A549 (cell line): ENCODE measurements around the gene SLC19A1.

Experiments
- BHLHE40 ChIP-seq: IDR thresholded peaks from 2 replicates; pipeline ENCODE4 v1.6.1; 2012; ENCODE audit warnings: low read depth, low read length, inconsistent platforms
- JUN ChIP-seq, 2 experiments: fragments of >200 bp; sonication (Bioruptor Twin); formaldehyde crosslinking; IDR thresholded peaks; 2 replicates in 1 of 2; 3 replicates in 1 of 2; pipeline ENCODE4 v1.6.1; 2016 to 2017
- MAZ ChIP-seq: fragments of 150-350 bp; IDR thresholded peaks from 2 replicates; pipeline ENCODE4 v1.6.1; 2014; ENCODE audit warnings: antibody characterized with exemption, low read depth, low read length, borderline replicate concordance
- MYC ChIP-seq: IDR thresholded peaks from 2 replicates; pipeline ENCODE4 v1.6.1; 2012; ENCODE audit warnings: mild to moderate bottlenecking, inconsistent platforms, low read length, improper control_type of control experiment, borderline replicate concordance
- POLR2A ChIP-seq: IDR thresholded peaks from 2 replicates; pipeline ENCODE4 v1.6.1; 2012; ENCODE audit warnings: mild to moderate bottlenecking, low read length
- RAD21 ChIP-seq, 2 experiments: fragments of >200 bp in 1 of 2; sonication (Bioruptor Twin) in 1 of 2; formaldehyde crosslinking in 1 of 2; IDR thresholded peaks in 1 of 2; conservative IDR thresholded peaks in 1 of 2; 2 replicates in 1 of 2; 3 replicates in 1 of 2; pipeline ENCODE4 v1.6.1; 2012 to 2018; ENCODE audit warnings: inconsistent platforms in 1 of 2
- TFCP2L1 ChIP-seq: fragments of 250-450 bp; sonication (Bioruptor Pico); IDR thresholded peaks from 2 replicates; pipeline ENCODE4 v1.5.0; 2021; ENCODE audit warnings: mild to moderate bottlenecking
- TF ChIP-seq, protein P1 (sequence below): fragments of >200 bp; sonication (Bioruptor Twin); formaldehyde crosslinking; IDR thresholded peaks from 3 replicates; pipeline ENCODE4 v1.5.1; 2016

DNA sequence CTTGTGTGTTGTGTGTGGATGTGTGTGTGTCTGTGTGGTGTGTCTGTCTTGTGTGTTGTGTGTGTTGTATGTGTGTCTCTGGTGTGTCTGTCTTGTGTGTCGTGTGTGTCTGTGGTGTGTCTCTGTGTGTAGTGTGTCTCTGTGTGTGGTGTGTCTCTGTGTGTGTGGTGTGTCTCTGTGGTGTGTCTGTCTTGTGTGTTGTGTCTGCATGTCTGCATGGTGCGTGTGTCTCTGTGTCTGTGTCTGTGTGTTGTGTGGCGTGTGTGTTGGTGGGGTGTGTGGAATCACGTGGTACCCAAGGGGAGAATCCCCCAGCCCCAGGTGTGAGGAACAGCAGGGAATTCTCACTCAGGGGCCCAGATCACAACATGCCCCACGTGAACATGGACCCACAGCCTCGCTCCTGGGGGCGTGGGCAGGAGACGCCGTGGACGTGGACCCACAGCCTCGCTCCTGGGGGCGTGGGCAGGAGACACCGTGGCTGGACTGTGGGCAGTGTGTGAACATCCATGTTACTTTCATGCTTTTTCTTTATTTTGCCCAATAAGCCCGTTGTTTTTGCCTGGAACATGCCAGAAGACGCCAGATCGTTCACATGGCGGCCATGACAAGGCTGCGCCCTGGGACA, 67.8 kb downstream of the SLC19A1 start:
- no peak for TF ChIP-seq BHLHE40
- no peak for TF ChIP-seq MAZ
- TF ChIP-seq, protein P1, sequence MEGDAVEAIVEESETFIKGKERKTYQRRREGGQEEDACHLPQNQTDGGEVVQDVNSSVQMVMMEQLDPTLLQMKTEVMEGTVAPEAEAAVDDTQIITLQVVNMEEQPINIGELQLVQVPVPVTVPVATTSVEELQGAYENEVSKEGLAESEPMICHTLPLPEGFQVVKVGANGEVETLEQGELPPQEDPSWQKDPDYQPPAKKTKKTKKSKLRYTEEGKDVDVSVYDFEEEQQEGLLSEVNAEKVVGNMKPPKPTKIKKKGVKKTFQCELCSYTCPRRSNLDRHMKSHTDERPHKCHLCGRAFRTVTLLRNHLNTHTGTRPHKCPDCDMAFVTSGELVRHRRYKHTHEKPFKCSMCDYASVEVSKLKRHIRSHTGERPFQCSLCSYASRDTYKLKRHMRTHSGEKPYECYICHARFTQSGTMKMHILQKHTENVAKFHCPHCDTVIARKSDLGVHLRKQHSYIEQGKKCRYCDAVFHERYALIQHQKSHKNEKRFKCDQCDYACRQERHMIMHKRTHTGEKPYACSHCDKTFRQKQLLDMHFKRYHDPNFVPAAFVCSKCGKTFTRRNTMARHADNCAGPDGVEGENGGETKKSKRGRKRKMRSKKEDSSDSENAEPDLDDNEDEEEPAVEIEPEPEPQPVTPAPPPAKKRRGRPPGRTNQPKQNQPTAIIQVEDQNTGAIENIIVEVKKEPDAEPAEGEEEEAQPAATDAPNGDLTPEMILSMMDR = no peak
- TF ChIP-seq JUN (IDR thresholded peaks at IDR 0.05) = no peak
- TF ChIP-seq POLR2A = no peak
- no peak for TF ChIP-seq RAD21 (conservative IDR thresholded peaks at IDR 0.05 in 1 of 2, IDR thresholded peaks at IDR 0.05 in 1 of 2)
- TF ChIP-seq MYC = no peak
- no peak for TF ChIP-seq TFCP2L1 (CRISPR knock-in tag)
